Activated naive CD4-positive, alpha-beta T cell treated with anti-CD3 and anti-CD28 coated beads, Interleukin-2, amount 50 U/mL, for 72 hours (primary cell): ENCODE measurements around the gene PIGX. TPM values are rescaled to one million over a fixed set of nuclear protein-coding genes. Genes with fewer than 3 reads are reported as not detected.
A peak's percentile ranks its signal among the peaks of the same experiment; 100 is the strongest.
"Not testable (repeated sequence)": the region's sequence is repeated elsewhere in the genome, so short reads cannot be mapped to it uniquely, and the experiment has no call there.

Experiments
- ATAC-seq, 2 donors: fragments of 150-1000 bp; cut with Tn5 transposase; 2 replicates each; pipeline ENCODE4 v1.10.0; 2021; ENCODE audit warnings: mild to moderate bottlenecking in 2 of 2, moderate library complexity in 2 of 2
- DNase-seq, 2 donors: peaks; one replicate each; pipeline ENCODE4 v3.0.0; 2021 to 2022; ENCODE audit warnings: low spot score in 2 of 2
- H3K27ac Mint-ChIP-seq, 2 donors: one replicate each; pipeline ENCODE4 v1.8.0; 2022; ENCODE audit warnings: mild to moderate bottlenecking in 2 of 2, mixed read lengths in 2 of 2
- H3K36me3 Mint-ChIP-seq, 2 donors: one replicate each; pipeline ENCODE4 v1.8.0; 2022; ENCODE audit warnings: mixed read lengths in 2 of 2
- H3K9me3 Mint-ChIP-seq, 2 donors: one replicate each; pipeline ENCODE4 v1.8.0; 2022; ENCODE audit warnings: mixed read lengths in 2 of 2
- total RNA-seq, 2 donors: library from RNA; stranded (reverse); gene quantifications; one replicate each; pipeline ENCODE4 v1.2.3, GENCODE V29; 2022

Gene PIGX
- total RNA-seq, 2 donors from 2014 or later = 38.0 to 46.1 TPM

DNA sequence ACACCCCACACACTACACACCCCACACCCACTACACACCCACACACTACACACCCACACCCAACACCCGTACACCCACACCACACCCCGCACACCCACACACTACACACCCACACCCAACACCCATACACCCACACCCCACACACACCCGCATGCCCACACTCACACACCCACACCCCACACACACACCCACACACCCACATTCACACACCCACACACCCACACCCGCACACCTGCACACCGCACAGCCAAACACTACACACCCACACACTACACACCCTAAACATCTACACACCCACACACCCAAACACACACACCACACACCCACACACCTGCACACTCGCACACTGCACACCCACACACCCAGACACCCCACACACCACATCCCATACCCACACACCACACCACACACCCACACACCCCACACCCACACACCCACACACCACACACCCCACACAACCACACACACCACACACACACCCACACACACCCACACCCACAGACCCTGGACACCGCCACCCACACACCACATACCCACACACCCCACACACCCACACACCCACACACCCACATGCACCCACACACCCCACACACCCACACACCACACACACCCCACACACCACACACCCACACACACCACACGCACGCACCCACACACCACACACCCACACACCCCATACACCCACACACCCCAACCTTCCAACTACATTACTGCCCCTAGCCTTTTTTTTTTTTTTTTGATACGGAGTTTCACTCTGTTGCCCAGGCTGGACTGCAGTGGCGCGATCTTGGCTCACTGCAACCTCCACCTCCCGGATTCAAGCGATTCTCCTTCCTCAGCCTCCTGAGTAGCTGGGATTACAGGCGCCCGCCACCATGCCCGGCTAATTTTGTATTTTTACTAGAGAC is 17.0 kb upstream of the PIGX start:
- Mint-ChIP-seq H3K9me3 (no peaks in the 10 kb centered on the region), H3K27ac (peak overlapping the region; percentile 69 to 96), H3K36me3 (no peaks in the 10 kb centered on the region)
- no peak for DNase-seq
- ATAC-seq = peak; percentile 14 to 54

DNA sequence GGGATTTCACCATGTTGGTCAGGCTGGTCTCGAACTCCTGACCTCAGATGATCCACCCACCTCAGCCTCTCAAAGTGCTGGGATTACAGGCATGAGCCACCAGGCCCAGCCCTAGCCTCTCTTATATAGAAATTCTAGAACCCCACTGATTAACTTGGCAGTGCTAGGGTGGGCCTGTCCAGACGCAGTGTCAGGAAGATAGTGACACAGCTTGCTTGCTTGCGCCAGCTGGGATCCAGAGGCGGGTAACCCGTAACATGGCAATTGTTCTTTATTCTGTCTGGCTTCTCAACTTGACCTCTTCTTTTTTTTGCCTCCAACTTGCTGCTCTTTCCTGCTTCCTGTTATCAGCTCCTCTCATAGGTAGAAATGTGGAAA is 16.3 kb upstream of the PIGX start:
- DNase-seq = no peak
- no peaks in the 10 kb centered on the region for H3K36me3 Mint-ChIP-seq
- no peaks in the 10 kb centered on the region for H3K9me3 Mint-ChIP-seq
- ATAC-seq = peak; percentile 34 to 75
- H3K27ac Mint-ChIP-seq = peak overlapping the region; percentile 69 to 96

DNA sequence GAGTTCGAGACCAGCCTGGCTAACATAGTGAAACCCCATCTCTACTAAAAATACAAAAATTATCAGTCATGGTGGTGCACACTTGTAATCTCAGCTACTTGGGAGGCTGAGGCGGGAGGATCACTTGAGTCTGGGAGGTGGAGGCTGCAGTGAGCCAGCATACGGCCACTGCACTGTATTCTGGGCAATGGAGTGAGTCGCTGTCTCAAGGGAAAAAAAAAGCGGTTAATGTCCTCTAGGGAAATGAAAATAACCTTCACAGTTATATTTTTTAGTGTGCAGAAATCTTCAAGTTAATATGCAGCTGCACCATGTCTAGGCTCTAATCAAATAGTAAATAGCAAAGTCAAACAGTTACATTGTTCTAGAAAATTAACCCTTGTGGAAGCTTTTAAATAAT is 14.9 kb upstream of the PIGX start:
- Mint-ChIP-seq H3K9me3 (no peaks in the 10 kb centered on the region), H3K36me3 (no peaks in the 10 kb centered on the region), H3K27ac (no peak overlapping the region)
- ATAC-seq (no peak), DNase-seq (no peak)

DNA sequence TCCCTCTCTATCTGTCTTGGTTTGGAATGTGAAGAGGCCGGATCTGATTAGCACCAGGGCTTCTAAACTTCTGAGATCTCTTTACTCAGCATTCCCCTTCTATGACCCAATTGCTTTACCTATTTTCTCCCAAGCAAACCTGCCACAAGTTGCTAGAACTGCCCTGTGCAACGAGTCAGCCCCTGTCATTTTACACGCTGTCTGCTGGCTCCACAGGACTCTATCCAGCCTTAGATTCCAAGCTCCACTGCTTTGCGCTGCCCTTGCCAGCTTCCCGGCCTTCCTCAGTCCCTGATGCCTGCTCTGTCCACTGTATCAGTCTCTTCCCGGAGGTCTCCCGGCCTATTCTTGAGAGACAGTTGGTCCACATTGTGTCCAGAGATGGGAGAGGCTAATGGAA is 12.4 kb upstream of the PIGX start:
- DNase-seq (no peak), ATAC-seq (no peak)
- Mint-ChIP-seq H3K27ac (peak overlapping the region in 1 of 2 donors; percentile 6), H3K9me3 (no peaks in the 10 kb centered on the region), H3K36me3 (no peaks in the 10 kb centered on the region)

DNA sequence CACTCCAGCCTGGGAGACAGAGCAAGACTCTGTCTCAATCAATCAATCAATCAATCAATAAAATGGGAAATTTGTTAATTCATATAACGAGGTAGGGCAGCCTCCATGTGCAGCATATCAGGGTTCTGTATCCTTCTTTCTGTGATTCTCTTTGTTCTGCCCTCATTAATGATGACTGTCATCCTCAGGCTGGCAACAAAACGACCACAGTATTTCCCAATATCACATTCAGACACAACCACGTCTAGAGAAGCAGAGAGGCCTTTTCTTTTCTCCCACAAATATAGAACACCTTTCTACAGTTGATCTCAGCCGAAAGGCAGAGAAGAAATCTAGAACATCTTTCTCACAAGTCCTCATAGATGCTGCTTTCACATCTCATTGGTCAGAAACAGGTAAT is 11.4 kb upstream of the PIGX start:
- ATAC-seq = no peak
- no peaks in the 10 kb centered on the region for H3K9me3 Mint-ChIP-seq

DNA sequence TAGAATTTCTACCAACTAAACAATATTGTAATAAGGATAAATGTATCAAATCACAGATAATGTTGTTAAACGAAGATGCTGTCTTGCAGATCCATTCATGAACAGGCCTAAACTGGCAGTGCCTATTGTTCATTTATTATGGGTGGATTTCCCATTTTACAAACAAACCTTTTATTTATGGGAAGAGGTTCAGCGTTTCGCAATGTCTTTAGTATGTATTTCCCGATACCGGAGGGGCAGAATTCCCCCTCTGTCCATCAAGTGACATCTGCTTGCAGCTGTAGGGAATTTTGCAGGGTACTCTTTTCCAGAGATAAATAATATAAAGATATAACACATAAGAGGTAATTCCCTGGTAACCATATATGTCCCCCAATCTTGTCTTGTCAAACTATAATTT is 5.8 kb upstream of the PIGX start:
- H3K36me3 Mint-ChIP-seq = peaks cover 0 to 1% of the 10 kb centered on the region in 2 donors
- no peaks in the 10 kb centered on the region for H3K9me3 Mint-ChIP-seq
- H3K27ac Mint-ChIP-seq = no peak overlapping the region

More for the DNA sequence above, 11.4 kb upstream of the PIGX start:
- no peak for DNase-seq
- Mint-ChIP-seq H3K36me3 (no peaks in the 10 kb centered on the region), H3K27ac (no peak overlapping the region)

DNA sequence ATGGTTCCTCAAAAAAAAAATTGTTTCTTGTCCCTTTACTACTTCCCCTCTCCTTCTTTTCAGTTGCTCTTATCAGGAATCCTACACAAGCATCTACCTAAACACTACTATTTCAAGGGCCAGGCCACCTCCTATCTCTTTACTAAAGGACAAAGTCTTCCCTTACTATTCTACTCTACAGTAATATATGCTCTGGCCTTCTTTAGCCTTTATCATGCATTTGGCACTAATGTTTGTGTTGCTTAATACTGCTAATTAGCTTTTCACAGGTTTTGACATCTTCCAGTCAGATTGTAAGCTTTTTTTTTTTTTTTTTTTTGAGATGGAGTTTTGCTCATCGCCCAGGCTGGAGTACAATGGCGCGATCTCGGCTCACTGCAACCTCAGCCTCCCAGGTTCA is 5.4 kb upstream of the PIGX start:
- H3K9me3 Mint-ChIP-seq = no peaks in the 10 kb centered on the region
- no peak for DNase-seq
- H3K27ac Mint-ChIP-seq = no peak overlapping the region
- no peak for ATAC-seq
- H3K36me3 Mint-ChIP-seq = peaks cover 0 to 5% of the 10 kb centered on the region in 2 donors

More for the DNA sequence above, 5.8 kb upstream of the PIGX start:
- DNase-seq (no peak), ATAC-seq (no peak)

DNA sequence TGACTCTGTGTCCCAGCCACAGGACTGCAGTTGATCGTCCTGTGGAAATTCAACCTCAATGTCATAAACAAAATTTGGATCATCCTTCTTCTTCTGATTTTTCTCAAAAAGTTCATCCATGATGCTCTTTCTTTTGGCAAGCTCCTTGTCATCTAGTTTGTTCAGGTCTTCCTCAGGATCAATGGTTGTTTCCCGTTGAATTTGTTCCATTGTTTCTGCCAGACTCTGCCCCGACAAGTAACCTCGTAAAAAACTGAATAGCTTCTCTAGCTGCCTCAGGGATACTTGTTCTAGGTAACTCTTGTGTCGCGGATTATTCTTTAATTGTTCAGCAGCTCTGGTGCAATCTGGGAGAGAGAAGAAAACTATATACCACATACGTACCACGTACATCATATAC is 4.6 kb upstream of the PIGX start:
- Mint-ChIP-seq H3K36me3 (peaks cover 0 to 7% of the 10 kb centered on the region in 2 donors), H3K9me3 (no peaks in the 10 kb centered on the region), H3K27ac (peak overlapping the region in 1 of 2 donors; percentile 12)
- DNase-seq = no peak
- no peak for ATAC-seq

DNA sequence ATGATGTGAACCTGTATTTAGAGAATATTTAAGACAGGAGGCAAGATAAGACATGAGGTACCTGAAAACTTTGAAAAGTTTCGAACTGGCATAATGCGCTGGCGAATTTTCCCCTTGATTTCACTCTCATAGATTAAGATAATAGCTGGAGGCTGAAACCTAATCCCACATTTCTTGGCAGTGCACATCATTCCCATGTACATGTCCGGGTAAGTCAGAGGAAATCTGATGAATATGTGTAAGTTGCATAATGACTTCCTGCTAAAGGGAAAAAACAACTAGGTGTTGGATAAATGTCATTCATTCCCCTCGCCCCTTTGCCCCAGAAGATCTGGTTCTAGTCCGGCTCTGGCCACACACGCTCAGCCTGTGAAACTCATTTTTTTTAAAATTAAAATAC is 3.7 kb upstream of the PIGX start:
- Mint-ChIP-seq H3K9me3 (no peaks in the 10 kb centered on the region), H3K36me3 (peaks cover 5 to 16% of the 10 kb centered on the region in 2 donors), H3K27ac (no peak overlapping the region)
- no peak for ATAC-seq
- no peak for DNase-seq

DNA sequence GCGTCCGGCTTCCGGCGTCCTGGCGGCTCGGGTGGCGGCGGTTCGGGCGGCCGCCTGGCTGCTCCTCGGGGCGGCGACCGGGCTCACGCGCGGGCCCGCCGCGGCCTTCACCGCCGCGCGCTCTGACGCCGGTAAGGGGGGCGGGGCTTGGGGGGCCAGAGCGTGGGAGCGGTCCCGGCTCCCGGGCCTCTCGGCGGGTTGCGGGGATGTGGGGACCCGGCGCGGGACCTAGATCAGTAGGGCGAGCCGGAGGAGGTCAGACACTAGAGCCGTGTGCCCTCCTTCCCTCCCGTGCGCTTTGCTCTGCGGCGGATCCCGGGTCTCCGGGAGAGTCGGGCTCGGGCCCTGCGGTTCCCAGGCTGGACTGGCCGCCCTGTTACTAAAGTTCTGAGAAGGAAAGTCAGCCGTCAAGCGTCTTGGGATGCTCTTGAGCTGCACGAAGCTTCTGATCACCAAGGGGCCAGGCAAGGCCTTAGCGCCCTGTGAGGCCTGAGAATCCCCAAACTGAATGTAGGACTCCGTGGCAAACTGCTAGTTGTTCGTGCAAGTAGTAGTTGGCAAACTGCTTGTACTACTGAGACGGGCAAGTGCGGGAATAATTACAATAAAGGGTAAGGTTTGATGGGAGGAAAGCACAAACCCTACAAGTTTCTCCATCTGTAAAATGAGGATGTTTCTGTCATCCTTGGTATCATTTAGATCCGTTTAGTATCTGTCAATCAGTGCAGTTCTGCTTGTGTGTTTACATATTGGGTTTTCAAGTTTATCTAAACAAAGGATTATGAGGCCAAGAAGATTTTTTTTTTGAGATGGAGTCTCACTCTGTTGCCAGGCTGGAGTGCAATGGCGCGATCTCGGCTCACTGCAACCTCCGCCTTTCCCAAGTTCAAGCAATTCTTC is 587 bp downstream of the PIGX start:
- peak; percentile 46 to 53 for ATAC-seq
- H3K36me3 Mint-ChIP-seq = peaks cover 5 to 16% of the 10 kb centered on the region in 2 donors
- no peaks in the 10 kb centered on the region for H3K9me3 Mint-ChIP-seq
- peak in 1 of 2 donors; percentile 70 for DNase-seq
- peak overlapping the region; percentile 90 to 96 for H3K27ac Mint-ChIP-seq

DNA sequence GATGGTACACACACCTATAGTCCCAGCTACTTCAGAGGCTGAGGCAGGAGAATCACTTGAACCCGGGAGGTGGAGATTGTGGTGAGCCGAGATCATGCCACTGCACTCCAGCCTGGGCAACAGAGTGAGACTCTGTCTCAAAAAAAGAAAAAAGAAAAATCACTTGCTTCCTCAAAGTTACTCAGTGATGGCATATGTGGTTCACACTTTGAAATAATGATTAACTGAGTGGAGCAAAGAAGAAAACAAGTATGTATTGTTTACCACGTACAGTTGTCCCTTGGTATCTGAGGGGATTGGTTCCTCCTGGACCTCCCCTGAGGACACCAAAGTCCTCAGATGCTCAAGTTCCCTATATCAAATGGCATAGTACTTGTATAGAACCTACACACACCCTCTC is 5.0 kb downstream of the PIGX start:
- DNase-seq, H3K27ac Mint-ChIP-seq, H3K9me3 Mint-ChIP-seq, ATAC-seq: not testable (repeated sequence)
- H3K36me3 Mint-ChIP-seq = peaks cover 17 to 34% of the 10 kb centered on the region in 2 donors

DNA sequence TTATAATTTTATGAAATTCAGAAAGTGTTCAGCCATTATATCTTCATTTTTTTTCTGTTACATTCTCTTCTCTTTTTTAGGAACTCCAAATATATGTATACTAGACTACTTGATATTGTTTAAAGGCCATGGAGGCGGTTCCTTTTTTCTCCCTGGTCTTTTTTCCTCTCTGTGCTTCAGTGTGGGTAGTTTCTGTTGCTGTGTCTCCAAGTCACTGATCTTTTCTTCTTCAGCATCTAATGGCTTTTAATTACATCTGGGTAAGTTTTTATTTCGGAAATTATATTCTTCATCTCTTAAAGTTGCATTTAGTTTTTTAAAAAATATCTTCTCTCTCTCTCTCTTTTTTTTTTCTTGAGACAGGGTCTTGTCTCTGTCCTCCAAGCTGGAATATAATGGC is 8.9 kb downstream of the PIGX start:
- no peak for DNase-seq
- Mint-ChIP-seq H3K36me3 (peaks cover 18 to 37% of the 10 kb centered on the region in 2 donors), H3K9me3 (peaks cover 0 to 8% of the 10 kb centered on the region in 2 donors), H3K27ac (no peak overlapping the region)
- ATAC-seq = no peak

DNA sequence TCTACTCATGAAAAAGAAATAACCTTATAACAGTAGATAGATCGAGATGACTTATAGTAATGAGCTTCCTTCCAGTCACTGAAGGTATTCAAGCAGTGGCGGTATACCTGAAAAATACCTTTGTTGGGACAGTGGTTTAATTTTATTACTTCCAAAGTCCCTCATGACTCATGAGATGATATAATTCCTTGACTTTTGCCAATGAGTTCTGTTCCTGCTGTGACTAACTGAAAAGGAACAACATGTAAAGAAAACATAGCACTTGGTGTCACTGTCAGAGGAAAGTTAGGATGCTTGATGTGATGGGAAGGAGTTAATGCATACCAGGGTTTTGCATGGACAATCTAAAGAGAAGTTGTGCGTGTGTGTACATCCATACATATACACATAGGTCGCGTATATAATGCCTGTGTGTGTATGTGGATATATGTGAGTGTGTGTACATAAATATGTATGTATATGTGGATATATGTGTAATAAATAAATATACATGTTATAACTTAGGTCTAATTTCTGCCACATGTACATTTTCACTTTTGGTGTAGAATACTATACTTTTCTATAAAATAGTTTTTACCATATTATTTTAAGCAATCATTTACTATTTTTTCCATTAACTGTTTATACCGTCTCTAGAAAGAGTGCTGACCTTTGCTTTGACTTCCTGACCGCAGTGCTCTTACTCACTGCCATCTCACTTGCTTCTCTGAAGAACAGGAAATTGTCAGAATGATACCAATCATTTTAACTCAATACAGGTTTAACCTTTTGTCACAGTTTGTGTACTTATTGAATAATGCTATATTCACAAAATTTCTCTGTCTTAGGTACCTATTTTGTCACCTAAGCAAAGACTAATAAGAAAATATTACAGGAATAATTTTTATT is 14.9 kb downstream of the PIGX start:
- Mint-ChIP-seq H3K9me3 (no peaks in the 10 kb centered on the region), H3K27ac (peak overlapping the region; percentile 57 to 77), H3K36me3 (peaks cover 11 to 37% of the 10 kb centered on the region in 2 donors)
- ATAC-seq = peak; percentile 86 to 100
- no peak for DNase-seq

DNA sequence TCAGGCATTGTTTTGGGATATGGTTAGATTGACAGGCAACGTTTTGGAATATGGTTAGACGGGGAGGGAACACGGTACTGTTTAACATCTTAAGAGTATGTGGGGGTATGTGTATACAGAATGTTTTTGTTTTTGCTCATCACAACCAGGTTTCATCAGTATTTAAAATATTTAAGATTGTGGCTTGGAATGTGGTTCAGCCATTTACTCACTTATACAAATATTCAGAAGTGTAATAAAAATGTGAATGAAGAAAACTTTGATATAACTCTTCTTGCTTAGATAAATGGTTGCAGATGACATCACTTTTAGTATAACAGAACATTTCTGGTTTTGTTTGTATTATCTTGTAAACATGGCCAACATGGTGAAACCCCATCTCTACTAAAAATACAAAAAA is 23.6 kb downstream of the PIGX start:
- H3K36me3 Mint-ChIP-seq = peaks cover 6 to 30% of the 10 kb centered on the region in 2 donors
- ATAC-seq = no peak
- H3K9me3 Mint-ChIP-seq = peaks cover 0 to 5% of the 10 kb centered on the region in 2 donors
- no peak for DNase-seq
- H3K27ac Mint-ChIP-seq = no peak overlapping the region

DNA sequence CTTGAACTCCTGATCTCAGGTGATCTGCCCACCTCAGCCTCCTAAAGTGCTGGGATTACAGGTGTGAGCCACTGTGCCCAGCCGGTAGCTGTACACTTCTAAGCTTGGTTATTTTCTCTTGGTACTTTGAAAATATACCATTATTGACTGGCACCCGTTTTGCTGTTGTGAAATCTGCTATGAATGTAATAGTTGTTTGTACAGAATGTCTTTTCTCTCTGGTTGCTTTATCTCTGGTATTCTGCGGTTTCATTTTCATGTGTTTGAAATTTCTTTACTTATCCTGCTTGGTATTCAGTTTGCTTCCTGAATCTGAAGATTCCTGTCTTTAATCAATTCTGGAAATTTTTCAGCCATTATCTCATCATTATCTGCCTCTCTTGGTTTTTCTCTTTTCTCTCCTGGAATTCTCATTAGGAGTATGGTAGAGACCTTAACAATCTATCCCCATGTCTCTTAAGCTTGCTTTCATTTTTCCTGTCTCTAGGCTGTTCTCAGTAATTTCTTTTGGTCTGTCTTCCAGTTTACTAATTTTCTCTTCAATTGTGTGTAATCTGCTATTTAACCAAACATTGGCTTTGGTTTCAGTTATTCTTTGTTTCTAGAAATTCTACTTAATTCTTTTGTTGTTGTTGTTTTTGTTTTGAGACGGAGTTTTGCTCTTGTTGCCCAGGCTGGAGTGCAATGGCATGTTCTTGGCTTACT is 24.6 kb downstream of the PIGX start:
- Mint-ChIP-seq H3K36me3 (peaks cover 17 to 34% of the 10 kb centered on the region in 2 donors), H3K27ac (no peak overlapping the region), H3K9me3 (peaks cover 0 to 5% of the 10 kb centered on the region in 2 donors)
- DNase-seq (no peak), ATAC-seq (no peak)

DNA sequence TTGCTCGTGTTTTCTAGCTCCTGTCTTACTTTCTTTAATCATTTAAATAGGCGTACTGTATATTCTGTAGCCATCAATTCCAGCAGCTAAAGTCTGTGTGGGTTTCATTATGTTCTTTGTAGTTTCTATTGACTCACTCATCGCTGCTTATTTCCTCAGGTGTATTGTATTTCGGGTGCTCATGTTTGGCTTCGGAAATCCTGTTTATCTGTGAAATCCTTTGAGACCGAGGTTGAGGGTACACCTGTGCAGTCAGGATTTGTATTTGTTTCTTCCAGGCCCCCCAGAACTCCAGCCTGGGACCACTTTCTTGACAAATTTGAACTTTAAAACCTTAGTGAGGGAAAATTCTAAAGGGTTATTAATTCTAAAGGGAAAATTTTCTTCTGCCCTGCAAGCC is 25.5 kb downstream of the PIGX start:
- ATAC-seq (no peak), DNase-seq (no peak)
- peaks cover 0 to 5% of the 10 kb centered on the region in 2 donors for H3K9me3 Mint-ChIP-seq
- H3K27ac Mint-ChIP-seq = no peak overlapping the region
- peaks cover 17 to 35% of the 10 kb centered on the region in 2 donors for H3K36me3 Mint-ChIP-seq
